ENCODE results near the gene PDC.
"Not testable (repeated sequence)": the region's sequence is repeated elsewhere in the genome, so short reads cannot be mapped to it uniquely, and the experiment has no call there.

PDC gene

GRCh38 chr1:186465946-186466345 lies 5.0 kb upstream of the PDC start:
- no peak for DNase-seq (ENCODE audit: low read depth)

DNA sequence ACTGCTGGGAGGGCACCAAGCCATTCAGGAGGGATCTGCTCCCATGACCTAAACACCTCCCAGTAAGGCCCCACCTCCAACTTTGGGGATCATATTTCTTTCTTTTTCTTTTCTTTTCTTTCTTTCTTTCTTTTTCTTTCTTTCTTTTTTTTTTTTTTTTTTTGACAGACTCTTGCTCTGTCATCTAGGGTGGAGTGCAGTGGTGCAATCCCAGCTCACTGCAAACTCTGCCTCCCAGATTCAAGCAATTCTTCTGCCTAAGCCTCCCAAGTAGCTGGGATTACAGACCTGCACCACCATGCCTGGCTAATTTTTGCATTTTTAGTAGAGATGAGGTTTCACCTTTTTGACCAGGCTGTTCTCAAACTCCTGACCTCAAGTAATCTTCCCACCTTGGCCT lies 4.6 kb upstream of the PDC start:
- not testable (repeated sequence) for DNase-seq (ENCODE audit: low read depth)

DNA sequence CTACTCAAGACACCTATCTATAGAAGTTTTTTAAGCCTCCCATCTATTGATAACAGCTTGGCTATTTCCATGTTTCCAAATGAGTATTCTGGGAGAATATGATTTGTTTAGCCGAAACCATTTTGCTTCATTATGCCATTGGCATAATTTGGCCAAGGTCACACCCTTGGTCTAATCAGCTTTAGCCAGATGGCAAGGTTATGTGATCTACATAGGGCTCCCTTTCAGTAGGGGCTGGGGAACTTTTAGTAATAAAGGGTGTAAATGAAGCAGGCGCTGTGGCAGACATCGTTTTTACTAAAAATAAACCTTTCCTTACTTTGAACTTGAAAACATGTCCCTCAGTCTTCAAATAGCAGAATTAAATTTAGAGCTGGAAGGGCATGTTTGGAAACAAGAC lies 3.0 kb upstream of the PDC start:
- no peak for DNase-seq (ENCODE audit: low read depth)

- no peak for DNase-seq (ENCODE audit: low read depth)
Measured at GRCh38 chr1:186463511-186463910, 2.6 kb upstream of the PDC start.

DNA sequence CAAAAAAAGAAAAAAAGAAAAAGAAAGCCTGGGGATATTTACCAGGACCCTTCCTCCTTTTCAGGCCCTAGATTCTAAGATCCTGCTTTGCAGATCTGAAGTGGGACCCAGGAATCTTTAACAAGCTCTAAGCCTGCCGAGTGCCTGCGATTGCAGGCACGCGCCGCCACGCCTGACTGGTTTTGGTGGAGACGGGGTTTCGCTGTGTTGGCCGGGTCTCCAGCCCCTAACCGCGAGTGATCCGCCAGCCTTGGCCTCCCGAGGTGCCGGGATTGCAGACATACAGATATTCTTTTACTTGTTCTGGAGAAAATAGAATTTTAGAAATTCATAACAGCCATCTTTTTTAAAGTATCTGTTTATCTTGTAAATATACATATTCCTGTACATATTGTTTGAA lies 1.8 kb downstream of the PDC start:
- not testable (repeated sequence) for DNase-seq (ENCODE audit: low read depth)

GRCh38 chr1:186456729-186457255 lies 4.1 kb downstream of the PDC start:
- no peak for DNase-seq (ENCODE audit: low read depth)

DNA sequence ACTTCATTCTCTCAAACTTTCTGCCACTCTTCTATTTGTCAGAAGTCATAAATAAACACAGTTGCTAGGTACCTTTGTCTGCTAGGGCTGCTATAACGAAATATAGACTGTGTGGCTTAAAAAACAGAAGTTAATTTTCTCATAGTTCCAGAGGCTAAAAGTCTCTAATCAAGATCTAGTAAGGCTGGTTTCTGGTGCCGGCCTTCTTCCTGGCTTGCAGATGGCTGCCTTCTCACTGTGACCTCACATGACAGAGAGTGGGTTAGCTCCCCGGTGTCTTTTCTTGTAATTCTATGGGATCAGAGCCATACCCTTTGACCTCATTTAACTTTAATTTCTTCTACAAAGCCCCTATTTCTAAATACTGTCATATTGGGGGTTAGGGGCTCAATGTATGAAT lies 5.9 kb downstream of the PDC start:
- no peak for DNase-seq (ENCODE audit: low read depth)

DNA sequence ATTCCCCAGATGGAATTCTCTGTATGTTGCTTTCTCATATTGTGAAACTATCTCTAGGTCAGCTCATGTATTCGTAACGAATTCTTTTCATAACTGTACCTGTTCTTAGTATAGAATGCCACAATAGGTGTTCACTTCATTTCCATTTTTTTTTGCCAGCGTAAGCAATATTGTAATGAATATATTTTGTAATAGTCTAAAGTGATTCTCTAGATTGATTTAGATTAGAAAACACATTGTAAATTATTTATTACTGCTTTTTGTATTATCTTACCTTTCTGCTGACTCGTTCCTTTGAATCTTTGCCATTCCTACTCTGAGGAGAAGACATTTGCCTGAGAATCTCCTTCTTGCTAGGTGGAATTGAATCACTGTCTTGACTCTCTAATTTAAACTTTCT lies 14.8 kb downstream of the PDC start:
- DNase-seq (ENCODE audit: low read depth), result no peak

DNA sequence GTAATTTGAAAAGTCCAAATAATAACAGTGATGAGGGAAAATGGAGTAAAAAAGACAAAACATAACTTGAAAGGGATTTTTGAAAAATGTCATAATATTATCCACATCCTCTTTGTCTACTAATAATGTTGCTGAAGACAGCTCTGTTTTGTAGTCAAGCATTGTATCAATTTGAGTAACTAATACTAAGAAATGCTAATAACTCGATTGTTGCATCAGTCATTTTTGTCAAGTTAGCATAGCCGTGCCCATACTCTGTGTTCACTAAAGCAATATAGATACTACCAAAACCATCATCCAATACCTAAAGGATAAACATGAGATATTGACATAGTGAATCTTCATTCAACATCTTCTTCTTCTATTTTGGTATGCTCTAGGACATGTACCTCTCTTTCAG lies 17.3 kb downstream of the PDC start:
- DNase-seq (ENCODE audit: low read depth), result no peak

DNA sequence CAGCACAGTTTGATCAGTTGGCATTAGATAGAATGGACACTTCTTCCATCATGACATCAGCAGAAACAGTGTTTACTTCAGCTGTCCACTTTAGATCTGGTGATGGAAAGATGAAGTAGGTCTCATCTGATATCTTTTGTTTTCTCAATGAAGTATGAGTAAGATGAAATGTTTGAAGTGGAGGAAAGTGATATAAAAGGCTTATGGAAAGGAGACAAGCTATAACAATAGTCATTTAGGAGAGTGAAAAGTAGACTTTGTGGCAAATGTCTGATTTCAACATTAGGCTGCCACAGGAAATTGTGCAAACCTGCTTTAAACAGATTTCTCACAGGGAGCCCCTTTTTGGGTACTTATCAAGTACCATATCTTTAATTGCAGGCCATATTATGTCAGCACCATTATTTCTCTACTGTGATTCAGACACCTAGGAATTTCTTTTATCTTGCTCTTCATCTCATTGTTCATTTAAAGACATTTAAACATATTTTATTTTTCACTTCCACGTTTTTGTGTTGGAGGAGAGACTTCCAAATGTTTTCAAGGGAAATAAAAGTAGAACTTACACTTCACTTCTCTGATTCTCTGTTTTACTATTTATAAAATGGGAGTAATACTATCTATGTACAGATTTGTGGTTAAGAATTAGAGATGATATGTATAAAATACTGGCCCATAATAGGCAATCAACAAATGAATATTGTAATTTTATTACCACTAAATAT lies 18.1 kb downstream of the PDC start:
- DNase-seq (ENCODE audit: low read depth), result no peak

DNA sequence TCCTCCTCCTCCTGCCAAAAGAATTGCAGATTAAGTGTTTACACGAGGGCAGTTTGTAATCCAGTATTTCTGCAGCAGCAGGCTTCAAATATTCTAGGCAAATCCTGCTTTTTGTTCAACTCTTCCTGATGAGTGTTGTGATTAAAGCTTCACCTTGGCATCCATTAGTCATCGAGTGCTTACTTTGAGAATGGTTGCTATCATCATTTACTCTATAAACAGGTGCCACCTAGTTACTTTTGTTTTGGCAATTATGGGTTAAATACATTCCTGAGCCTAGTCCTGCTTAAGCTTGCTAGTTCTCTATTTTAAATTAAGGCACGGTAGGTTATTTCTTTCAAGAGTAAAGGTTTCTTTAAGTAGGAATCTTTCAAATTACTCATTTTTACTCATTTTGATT lies 20.3 kb downstream of the PDC start:
- no peak for DNase-seq (ENCODE audit: low read depth)

DNA sequence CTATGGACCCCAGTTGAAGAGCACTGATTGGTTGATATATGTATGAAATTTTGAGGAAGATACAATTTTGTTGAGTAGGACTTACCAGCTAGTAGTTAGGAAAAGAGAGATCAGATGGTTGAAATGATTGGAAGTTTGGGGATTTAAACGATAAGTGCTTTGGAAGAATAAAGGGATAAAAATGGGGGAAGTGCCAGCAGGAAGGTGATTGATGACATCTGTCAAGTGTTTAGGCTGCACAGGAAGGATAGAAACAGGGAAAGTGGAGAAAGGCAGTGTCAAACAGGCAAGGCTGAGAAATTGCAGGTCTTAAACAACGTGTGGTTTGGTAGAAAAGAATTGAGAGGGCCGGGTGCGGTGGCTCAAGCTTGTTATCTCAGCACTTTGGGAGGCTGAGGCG lies 22.3 kb downstream of the PDC start:
- DNase-seq (ENCODE audit: low read depth), result no peak

GRCh38 chr1:186435336-186435735 lies 25.6 kb downstream of the PDC start:
- DNase-seq (ENCODE audit: low read depth), result no peak

GRCh38 chr1:186429017-186429416 lies 31.9 kb downstream of the PDC start:
- DNase-seq (ENCODE audit: low read depth), result no peak

DNA sequence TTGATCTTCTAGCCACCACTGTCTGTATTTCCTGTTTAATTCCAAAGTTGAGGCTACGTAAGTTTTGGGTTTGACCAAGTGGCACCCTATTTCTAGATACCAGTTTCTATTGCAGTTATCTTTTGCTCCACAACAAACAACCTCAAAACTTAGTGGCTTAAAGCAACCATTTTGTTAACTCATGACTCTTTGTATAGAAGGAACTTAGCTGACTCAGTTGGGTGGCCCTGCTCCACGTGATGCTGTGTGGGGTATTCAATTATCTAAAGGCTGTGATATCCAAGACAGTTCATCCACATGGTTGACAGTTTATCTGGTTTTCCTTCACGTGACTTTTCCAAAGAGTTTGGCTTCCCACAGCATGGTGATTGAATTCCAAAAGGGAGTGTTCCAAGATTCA lies 34.8 kb downstream of the PDC start:
- no peak for DNase-seq (ENCODE audit: low read depth)

- no peak for DNase-seq (ENCODE audit: low read depth)
Measured at GRCh38 chr1:186424539-186424938, 36.4 kb downstream of the PDC start.

DNA sequence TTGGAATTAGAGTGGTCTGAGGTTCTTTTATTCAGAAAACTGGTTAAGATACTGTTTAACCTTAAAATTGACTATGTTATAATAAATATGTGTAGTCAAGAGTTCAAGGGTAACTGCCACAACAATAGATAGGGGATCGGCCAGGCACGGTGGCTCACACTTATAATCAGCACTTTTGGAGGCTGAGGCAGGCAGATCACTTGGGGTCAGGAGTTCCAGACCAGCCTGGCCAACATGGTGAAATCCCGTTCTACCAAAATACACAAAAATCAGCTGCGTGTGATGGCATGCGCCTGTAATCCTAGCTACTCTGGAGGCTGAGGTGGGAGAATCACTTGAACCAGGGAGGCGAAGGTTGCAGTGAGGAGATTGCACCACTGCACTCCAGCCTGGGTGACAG lies 39.5 kb downstream of the PDC start:
- DNase-seq (ENCODE audit: low read depth), result no peak

- no peak for DNase-seq (ENCODE audit: low read depth)
Measured at GRCh38 chr1:186420923-186421322, 40.0 kb downstream of the PDC start.

- DNase-seq (ENCODE audit: low read depth), result no peak
Measured at GRCh38 chr1:186420311-186420710, 40.6 kb downstream of the PDC start.

DNA sequence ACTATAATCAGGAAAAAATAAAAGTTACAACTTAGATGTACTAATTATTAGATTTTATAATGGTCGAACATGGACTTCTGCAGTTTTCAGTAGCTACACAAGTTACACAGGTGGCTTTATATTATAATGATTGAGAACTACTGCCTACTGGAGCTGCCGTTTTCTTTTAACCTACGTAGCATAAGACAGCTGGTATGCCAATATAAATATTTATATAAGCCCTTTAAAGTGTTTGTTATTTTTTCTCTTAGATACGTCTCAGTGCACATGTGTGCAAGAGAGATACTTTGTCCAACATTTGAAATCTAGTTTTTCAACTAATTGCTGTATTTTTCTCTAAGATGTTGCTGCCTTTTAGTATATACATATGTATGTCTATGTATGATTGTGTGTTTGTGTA lies 42.4 kb downstream of the PDC start:
- DNase-seq (ENCODE audit: low read depth), result no peak

DNA sequence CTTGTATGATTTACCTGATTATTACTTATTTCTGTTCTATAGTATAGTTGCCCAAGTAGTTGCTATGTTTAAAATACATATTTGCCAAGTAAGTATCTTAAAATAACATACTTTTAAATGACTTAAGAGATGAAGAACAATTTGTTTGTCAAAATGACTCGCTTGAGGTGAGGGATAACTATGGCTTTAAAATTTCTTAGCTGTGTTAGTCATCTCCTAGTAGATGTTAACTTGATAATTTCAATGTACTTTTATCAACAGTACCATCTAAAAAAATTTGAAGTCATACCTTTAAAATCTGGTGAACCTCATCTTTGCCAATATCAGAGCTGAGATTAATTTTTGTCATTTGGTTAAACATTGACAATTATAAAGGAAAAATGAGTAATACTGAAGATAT lies 47.6 kb downstream of the PDC start:
- DNase-seq (ENCODE audit: low read depth), result no peak

- no peak for DNase-seq (ENCODE audit: low read depth)
Measured at GRCh38 chr1:186409091-186409490, 51.8 kb downstream of the PDC start.

DNA sequence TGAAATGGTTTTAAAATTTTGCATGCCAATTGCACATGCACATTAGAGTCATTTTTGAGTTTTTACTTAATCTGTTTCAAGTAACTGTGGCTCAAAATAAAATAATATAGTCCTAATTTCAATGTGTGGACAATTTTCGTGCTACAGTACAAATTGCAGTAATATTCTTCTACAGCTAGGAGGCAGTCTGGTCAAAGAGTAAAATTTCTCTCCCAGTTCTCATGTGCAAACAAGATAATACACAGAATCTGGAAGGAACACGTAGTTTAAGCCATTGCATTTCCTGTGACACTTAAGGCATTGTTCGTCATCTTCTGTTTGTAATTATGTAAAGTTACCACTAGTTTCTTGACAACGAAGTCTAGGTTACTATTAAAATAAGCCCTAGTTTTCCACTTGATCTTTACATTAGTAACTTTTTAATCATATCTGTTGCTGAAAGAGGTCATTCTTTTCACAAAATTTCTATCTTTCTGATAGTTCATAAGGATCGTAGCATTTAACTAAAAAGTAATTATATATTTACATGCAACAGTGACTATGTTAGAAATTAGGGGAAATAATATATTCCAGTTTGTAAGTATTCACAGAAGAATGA lies 56.4 kb downstream of the PDC start:
- DNase-seq (ENCODE audit: low read depth), result no peak

DNA sequence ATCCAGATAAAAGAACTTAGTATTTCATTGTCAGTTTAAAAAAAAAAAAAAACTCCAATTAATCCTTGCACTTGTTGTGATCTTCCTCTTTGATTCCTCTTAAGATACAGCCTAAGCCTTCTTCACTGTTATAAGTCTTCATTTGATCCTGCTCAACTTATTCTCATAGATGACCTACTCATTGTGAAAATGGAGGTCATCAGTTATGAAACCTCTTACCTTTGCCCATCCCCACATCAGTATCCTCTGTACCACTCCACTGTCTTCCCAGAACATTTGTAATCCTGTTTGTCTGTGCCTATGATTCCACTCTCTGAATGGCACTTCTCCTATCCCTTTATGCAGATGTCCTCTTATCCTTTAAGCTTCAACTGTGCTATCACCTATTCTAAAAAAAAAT lies 57.3 kb downstream of the PDC start:
- DNase-seq (ENCODE audit: low read depth), result no peak

All from T follicular helper cell (primary cell).